Neural cell (in vitro differentiated cells): ENCODE results near the gene PKP3. TPM values are rescaled to one million over a fixed set of nuclear protein-coding genes. Genes with fewer than 3 reads are reported as not detected.

Source experiments
- H2AFZ ChIP-seq: fragments of 200-600, 300-800 bp; sonication (generic), shearing (Covaris generic); 2 replicates; pipeline ENCODE4 v1.6.0; 2014; ENCODE audit warnings: low read depth, mild to moderate bottlenecking, antibody characterized with exemption, low read length, moderate library complexity
- H3F3A ChIP-seq: fragments of 200-600 bp; shearing (Covaris generic); 2 replicates; pipeline ENCODE4 v1.6.1; 2016; ENCODE audit warnings: mild to moderate bottlenecking, moderate library complexity, mixed read lengths, antibody characterized with exemption, low read length; ENCODE audit not compliant: insufficient read depth, poor library complexity, severe bottlenecking
- H3K27ac ChIP-seq: fragments of 200-600, 300-800 bp; sonication (generic), shearing (Covaris generic); 2 replicates; pipeline ENCODE4 v1.5.1; 2014; ENCODE audit warnings: mild to moderate bottlenecking, low read length, moderate library complexity
- H3K27me3 ChIP-seq: fragments of 300-800, 200-600 bp; sonication (generic), shearing (Covaris generic); 2 replicates; pipeline ENCODE4 v1.6.0; 2014; ENCODE audit warnings: mild to moderate bottlenecking, low read depth, low read length, moderate library complexity; ENCODE audit not compliant: insufficient read depth
- H3K36me3 ChIP-seq: fragments of 300-800, 200-600 bp; sonication (generic), shearing (Covaris generic); 2 replicates; pipeline ENCODE4 v1.5.1; 2014; ENCODE audit warnings: mild to moderate bottlenecking, antibody characterized with exemption, low read length, moderate library complexity; ENCODE audit not compliant: insufficient read depth
- H3K4me2 ChIP-seq: fragments of 300-800, 200-600 bp; sonication (generic), shearing (Covaris generic); 2 replicates; pipeline ENCODE4 v1.6.0; 2014; ENCODE audit warnings: mild to moderate bottlenecking, low read length
- H3K4me3 ChIP-seq: fragments of 300-800, 200-600 bp; sonication (generic), shearing (Covaris generic); 2 replicates; pipeline ENCODE4 v1.5.1; 2014; ENCODE audit warnings: mild to moderate bottlenecking, low read length, moderate library complexity
- H3K79me2 ChIP-seq: fragments of 200-600 bp; shearing (Covaris generic); replicated peaks from 2 replicates; pipeline ENCODE4 v1.6.0; 2014; ENCODE audit warnings: mild to moderate bottlenecking, low read length, moderate library complexity; ENCODE audit not compliant: insufficient read depth
- H3K9ac ChIP-seq: fragments of 300-800, 200-600 bp; sonication (generic), shearing (Covaris generic); 2 replicates; pipeline ENCODE4 v1.6.1; 2016; ENCODE audit warnings: mild to moderate bottlenecking, low read length, mixed read lengths
- H3K9me2 ChIP-seq: fragments of 200-600 bp; shearing (Covaris generic); 2 replicates; pipeline ENCODE4 v1.6.1; 2016; ENCODE audit warnings: mild to moderate bottlenecking, low read length, mixed read lengths; ENCODE audit not compliant: insufficient read depth
- H3K9me3 ChIP-seq: fragments of 200-600, 300-800 bp; sonication (generic), shearing (Covaris generic); 2 replicates; pipeline ENCODE4 v1.6.1; 2016; ENCODE audit warnings: mild to moderate bottlenecking, mixed run types, low read length, moderate library complexity, mixed read lengths
- H4K20me1 ChIP-seq: fragments of 200-600 bp; shearing (Covaris generic); 2 replicates; pipeline ENCODE4 v1.6.1; 2016; ENCODE audit warnings: mild to moderate bottlenecking, mixed run types; ENCODE audit not compliant: insufficient read depth
- EP300 ChIP-seq: fragments of 450-650 bp; conservative IDR thresholded peaks from 2 replicates; pipeline ENCODE4 v1.6.1; 2014; ENCODE audit warnings: antibody characterized with exemption, mild to moderate bottlenecking, moderate library complexity; ENCODE audit not compliant: poor library complexity, severe bottlenecking
- EZH2 ChIP-seq: fragments of 200-600, 300-800 bp; shearing (Covaris generic), sonication (generic); IDR thresholded peaks from 2 replicates; pipeline ENCODE4 v1.6.1; 2014; ENCODE audit warnings: antibody characterized with exemption, low read length, borderline replicate concordance, mild to moderate bottlenecking; ENCODE audit not compliant: insufficient read depth, poor library complexity, severe bottlenecking
- MXI1 ChIP-seq: fragments of 450-650 bp; conservative IDR thresholded peaks from 2 replicates; pipeline ENCODE4 v1.6.1; 2014; ENCODE audit warnings: antibody characterized with exemption, mild to moderate bottlenecking; ENCODE audit not compliant: poor library complexity, severe bottlenecking
- POLR2AphosphoS5 ChIP-seq: IDR thresholded peaks from 2 replicates; pipeline ENCODE4 v1.6.1; 2012
- RAD21 ChIP-seq: fragments of 450-650 bp; conservative IDR thresholded peaks from 2 replicates; pipeline ENCODE4 v1.6.1; 2014; ENCODE audit warnings: antibody characterized with exemption, mild to moderate bottlenecking, moderate library complexity
- SMC3 ChIP-seq: fragments of 450-650 bp; conservative IDR thresholded peaks from 2 replicates; pipeline ENCODE4 v1.6.1; 2014; ENCODE audit warnings: antibody characterized with exemption, mild to moderate bottlenecking, moderate library complexity; ENCODE audit not compliant: poor library complexity
- TAF1 ChIP-seq: IDR thresholded peaks from 2 replicates; pipeline ENCODE4 v1.6.1; 2012; ENCODE audit warnings: low read depth
- polyA plus RNA-seq: library from polyadenylated mRNA; depleted of rRNA; stranded (reverse); fragments of >200 nt; gene quantifications from 2 replicates; pipeline ENCODE4 v1.2.3, GENCODE V29; 2014
- TF ChIP-seq, protein P1 (sequence below): IDR thresholded peaks from 2 replicates; pipeline ENCODE4 v1.6.1; 2012; ENCODE audit warnings: borderline replicate concordance
- TF ChIP-seq, protein P2 (sequence below): fragments of 450-650 bp; IDR thresholded peaks from 2 replicates; pipeline ENCODE4 v1.5.1; 2014; ENCODE audit warnings: antibody characterized with exemption, mild to moderate bottlenecking, moderate library complexity; ENCODE audit not compliant: poor library complexity, severe bottlenecking

Gene PKP3
- polyA plus RNA-seq, 1 donor from 2014 or later = not detected

DNA sequence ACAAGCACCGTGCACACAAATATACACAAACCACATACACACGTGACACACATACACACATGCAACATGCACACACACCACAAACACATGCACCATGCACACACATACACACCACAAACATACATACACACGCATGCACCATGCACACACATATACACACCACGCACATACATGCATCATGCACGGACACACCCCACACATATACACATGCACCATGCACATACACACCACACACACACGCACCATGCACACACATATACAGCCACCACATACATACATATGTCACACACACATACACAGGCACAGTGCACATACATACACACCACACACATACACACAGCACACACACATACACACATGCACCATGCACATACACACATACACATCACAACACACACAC is 37.4 kb upstream of the PKP3 start:
- H3K27ac ChIP-seq = no peak overlapping the region
- no peaks in the 10 kb centered on the region for H3K9me3 ChIP-seq
- no peaks in the 10 kb centered on the region for H3K27me3 ChIP-seq
- no peaks in the 10 kb centered on the region for H3K79me2 ChIP-seq
- no peak overlapping the region for H2AFZ ChIP-seq
- no peaks in the 10 kb centered on the region for H3K9me2 ChIP-seq
- no peaks in the 10 kb centered on the region for H3K36me3 ChIP-seq
- TF ChIP-seq EZH2 = no peak
- no peak for TF ChIP-seq SMC3
- TF ChIP-seq, protein P1, sequence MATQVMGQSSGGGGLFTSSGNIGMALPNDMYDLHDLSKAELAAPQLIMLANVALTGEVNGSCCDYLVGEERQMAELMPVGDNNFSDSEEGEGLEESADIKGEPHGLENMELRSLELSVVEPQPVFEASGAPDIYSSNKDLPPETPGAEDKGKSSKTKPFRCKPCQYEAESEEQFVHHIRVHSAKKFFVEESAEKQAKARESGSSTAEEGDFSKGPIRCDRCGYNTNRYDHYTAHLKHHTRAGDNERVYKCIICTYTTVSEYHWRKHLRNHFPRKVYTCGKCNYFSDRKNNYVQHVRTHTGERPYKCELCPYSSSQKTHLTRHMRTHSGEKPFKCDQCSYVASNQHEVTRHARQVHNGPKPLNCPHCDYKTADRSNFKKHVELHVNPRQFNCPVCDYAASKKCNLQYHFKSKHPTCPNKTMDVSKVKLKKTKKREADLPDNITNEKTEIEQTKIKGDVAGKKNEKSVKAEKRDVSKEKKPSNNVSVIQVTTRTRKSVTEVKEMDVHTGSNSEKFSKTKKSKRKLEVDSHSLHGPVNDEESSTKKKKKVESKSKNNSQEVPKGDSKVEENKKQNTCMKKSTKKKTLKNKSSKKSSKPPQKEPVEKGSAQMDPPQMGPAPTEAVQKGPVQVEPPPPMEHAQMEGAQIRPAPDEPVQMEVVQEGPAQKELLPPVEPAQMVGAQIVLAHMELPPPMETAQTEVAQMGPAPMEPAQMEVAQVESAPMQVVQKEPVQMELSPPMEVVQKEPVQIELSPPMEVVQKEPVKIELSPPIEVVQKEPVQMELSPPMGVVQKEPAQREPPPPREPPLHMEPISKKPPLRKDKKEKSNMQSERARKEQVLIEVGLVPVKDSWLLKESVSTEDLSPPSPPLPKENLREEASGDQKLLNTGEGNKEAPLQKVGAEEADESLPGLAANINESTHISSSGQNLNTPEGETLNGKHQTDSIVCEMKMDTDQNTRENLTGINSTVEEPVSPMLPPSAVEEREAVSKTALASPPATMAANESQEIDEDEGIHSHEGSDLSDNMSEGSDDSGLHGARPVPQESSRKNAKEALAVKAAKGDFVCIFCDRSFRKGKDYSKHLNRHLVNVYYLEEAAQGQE = no peak
- no peak for TF ChIP-seq TAF1
- no peak for TF ChIP-seq RAD21
- no peak for TF ChIP-seq MXI1
- no peak for TF ChIP-seq EP300
- TF ChIP-seq, protein P2, sequence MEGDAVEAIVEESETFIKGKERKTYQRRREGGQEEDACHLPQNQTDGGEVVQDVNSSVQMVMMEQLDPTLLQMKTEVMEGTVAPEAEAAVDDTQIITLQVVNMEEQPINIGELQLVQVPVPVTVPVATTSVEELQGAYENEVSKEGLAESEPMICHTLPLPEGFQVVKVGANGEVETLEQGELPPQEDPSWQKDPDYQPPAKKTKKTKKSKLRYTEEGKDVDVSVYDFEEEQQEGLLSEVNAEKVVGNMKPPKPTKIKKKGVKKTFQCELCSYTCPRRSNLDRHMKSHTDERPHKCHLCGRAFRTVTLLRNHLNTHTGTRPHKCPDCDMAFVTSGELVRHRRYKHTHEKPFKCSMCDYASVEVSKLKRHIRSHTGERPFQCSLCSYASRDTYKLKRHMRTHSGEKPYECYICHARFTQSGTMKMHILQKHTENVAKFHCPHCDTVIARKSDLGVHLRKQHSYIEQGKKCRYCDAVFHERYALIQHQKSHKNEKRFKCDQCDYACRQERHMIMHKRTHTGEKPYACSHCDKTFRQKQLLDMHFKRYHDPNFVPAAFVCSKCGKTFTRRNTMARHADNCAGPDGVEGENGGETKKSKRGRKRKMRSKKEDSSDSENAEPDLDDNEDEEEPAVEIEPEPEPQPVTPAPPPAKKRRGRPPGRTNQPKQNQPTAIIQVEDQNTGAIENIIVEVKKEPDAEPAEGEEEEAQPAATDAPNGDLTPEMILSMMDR = no peak
- TF ChIP-seq POLR2AphosphoS5 = no peak
- H3K4me2 ChIP-seq = no peak overlapping the region
- H4K20me1 ChIP-seq = no peaks in the 10 kb centered on the region
- no peak overlapping the region for H3K9ac ChIP-seq
- no peak overlapping the region for H3K4me3 ChIP-seq
- no peaks in the 10 kb centered on the region for H3F3A ChIP-seq

DNA sequence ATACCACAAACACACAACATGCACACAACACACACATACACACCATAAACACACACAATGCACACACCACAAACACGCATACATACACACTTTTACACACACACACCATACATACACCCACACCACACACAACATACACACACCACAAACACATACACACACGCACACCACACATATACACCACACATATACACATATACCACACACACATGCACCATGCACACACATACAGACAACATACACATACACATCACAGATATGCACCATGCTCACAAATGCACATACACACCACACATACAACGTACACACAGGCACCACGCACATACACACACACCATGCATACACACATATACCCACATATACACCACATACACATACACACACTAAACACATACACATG is 36.4 kb upstream of the PKP3 start:
- Histone ChIP-seq H3F3A (no peaks in the 10 kb centered on the region), H3K9ac (no peak overlapping the region), H3K27me3 (no peaks in the 10 kb centered on the region), H3K9me2 (no peaks in the 10 kb centered on the region), H3K27ac (no peak overlapping the region), H2AFZ (no peak overlapping the region), H3K79me2 (no peaks in the 10 kb centered on the region), H3K9me3 (no peaks in the 10 kb centered on the region), H3K4me2 (no peak overlapping the region), H3K36me3 (no peaks in the 10 kb centered on the region), H4K20me1 (no peaks in the 10 kb centered on the region), H3K4me3 (no peak overlapping the region)
- TF ChIP-seq EP300 = no peak
- no peak for TF ChIP-seq MXI1
- no peak for TF ChIP-seq SMC3
- TF ChIP-seq POLR2AphosphoS5 = no peak
- TF ChIP-seq, protein P2 = no peak
- no peak for TF ChIP-seq EZH2
- no peak for TF ChIP-seq TAF1
- TF ChIP-seq, protein P1 = no peak
- no peak for TF ChIP-seq RAD21
